ENCODE results near the gene CDC23.

DNA sequence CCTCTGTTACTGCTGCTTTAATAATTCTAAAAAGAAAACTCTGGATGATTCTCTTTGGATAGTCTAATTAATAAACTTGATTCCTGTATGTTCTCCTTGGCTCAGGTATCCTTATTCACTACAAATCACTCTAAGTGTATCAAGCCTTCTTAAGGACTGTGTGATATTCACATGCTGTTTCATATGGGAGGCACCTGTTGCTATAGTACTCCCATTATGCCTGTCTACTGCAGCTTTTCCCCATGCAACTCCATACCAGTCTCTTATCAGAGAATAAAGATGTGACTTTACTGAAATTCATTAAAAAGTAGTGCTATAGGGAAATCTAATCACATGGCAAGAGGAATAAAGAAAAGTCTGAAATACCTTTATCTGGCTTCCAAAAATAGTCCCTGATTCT is 49.4 kb downstream of the CDC23 start:
- TF ChIP-seq, protein P1, sequence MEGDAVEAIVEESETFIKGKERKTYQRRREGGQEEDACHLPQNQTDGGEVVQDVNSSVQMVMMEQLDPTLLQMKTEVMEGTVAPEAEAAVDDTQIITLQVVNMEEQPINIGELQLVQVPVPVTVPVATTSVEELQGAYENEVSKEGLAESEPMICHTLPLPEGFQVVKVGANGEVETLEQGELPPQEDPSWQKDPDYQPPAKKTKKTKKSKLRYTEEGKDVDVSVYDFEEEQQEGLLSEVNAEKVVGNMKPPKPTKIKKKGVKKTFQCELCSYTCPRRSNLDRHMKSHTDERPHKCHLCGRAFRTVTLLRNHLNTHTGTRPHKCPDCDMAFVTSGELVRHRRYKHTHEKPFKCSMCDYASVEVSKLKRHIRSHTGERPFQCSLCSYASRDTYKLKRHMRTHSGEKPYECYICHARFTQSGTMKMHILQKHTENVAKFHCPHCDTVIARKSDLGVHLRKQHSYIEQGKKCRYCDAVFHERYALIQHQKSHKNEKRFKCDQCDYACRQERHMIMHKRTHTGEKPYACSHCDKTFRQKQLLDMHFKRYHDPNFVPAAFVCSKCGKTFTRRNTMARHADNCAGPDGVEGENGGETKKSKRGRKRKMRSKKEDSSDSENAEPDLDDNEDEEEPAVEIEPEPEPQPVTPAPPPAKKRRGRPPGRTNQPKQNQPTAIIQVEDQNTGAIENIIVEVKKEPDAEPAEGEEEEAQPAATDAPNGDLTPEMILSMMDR (IDR thresholded peaks at IDR 0.05): no peak
- TF ChIP-seq POLR2A (IDR thresholded peaks at IDR 0.05) (no peak), EP300 (IDR thresholded peaks at IDR 0.05; ENCODE audit: low read depth) (no peak), POLR2AphosphoS5 (IDR thresholded peaks at IDR 0.05) (no peak)
